Psoas muscle (tissue), 8 donors: ENCODE measurements around the gene CTR9. TPM values are rescaled to one million over a fixed set of nuclear protein-coding genes. Genes with fewer than 3 reads are reported as not detected.
"Not testable (repeated sequence)": the region's sequence is repeated elsewhere in the genome, so short reads cannot be mapped to it uniquely, and the experiment has no call there.

Experiments
- ATAC-seq, 4 donors: fragments of 200-7000 bp; cut with Tn5 transposase; one replicate each; pipeline ENCODE4 v1.9.1; 2020; ENCODE audit warnings: moderate library complexity in 3 of 4, mild to moderate bottlenecking in 2 of 4
- DNase-seq, 2 donors: peaks; one replicate each; pipeline ENCODE4 v3.0.0-alpha.2; 2020
- H3K27ac ChIP-seq: fragments of 200-600 bp; one replicate; pipeline ENCODE4 v1.8.0; 2022
- H3K27me3 ChIP-seq, 3 donors: fragments of 200-600 bp in 1 of 3; one replicate each; pipeline versions ENCODE4 v1.6.1 to v1.8.0; 2013 to 2022; ENCODE audit warnings: low read length in 2 of 3, mild to moderate bottlenecking in 2 of 3, moderate library complexity in 1 of 3; ENCODE audit not compliant: insufficient read depth in 3 of 3
- H3K36me3 ChIP-seq, 2 donors: fragments of 200-600 bp in 1 of 2; one replicate each; pipeline versions ENCODE4 v1.6.1 to v1.8.0; 2013 to 2022; ENCODE audit warnings: low read depth in 1 of 2, mild to moderate bottlenecking in 1 of 2, moderate library complexity in 1 of 2; ENCODE audit not compliant: insufficient read depth in 1 of 2
- H3K4me1 ChIP-seq: fragments of 200-600 bp; one replicate; pipeline ENCODE4 v1.8.0; 2022
- H3K4me3 ChIP-seq: fragments of 200-600 bp; one replicate; pipeline ENCODE4 v1.8.0; 2022; ENCODE audit warnings: mild to moderate bottlenecking
- H3K9me3 ChIP-seq: fragments of 200-600 bp; one replicate; pipeline ENCODE4 v1.8.0; 2022
- WGBS, 3 donors: extraction: QIAGEN DNeasy Blood & Tissue Kit; methylation state at CpG; one replicate each; pipeline versions ENCODE4 v1.1.6 to v1.1.7; 2013; 5-methylcytosine and 5-hydroxymethylcytosine counted together
- intact Hi-C, 2 donors: fragments of 100-400 bp; cut with DNase I; formaldehyde crosslinking; loops; one replicate each; pipeline versions ENCODE4 v1.11.0 to v1.14.2; 2022
- polyA plus RNA-seq, 3 donors: library from polyadenylated mRNA; stranded (reverse); fragments of 200-250 nt; gene quantifications; one replicate each; pipeline ENCODE4 v1.2.3, GENCODE V29; 2013
- total RNA-seq, 4 donors: library from RNA; stranded (reverse); fragmentation: NEBNext Ultra II Directional in 2 of 4; extraction: Animal tissue kit (Norgen Biotek cat#: 25700) in 2 of 4; gene quantifications; one replicate each; pipeline versions ENCODE4 v1.2.1 to v1.2.4, GENCODE V29; 2021 to 2023
- TF ChIP-seq, protein P1 (sequence below): fragments of 200-600 bp; IDR thresholded peaks from one replicate; pipeline ENCODE4 v1.8.0; 2022; ENCODE audit warnings: antibody characterized with exemption
- donor health status: healthy with polysubstance abuse.
- donor health status: DM: no; HTN: no; CAD: no; lungs with moderate emphysema.
- donor health status: Bipolar disorder and iron deficiency.
- donor health status: healthy.
- donor health status: DM: yes; HTN: yes; CAD: no.
- donor health status: DM: no; HTN: no; CAD: no.
- donor health status: DM: no; HTN: no; CAD: no.
- donor health status: DM: yes; HTN: yes; CAD: no.

CTR9 gene
- total and polyA plus RNA-seq, 7 donors, result 16.4 to 41.6 (median 22.4) TPM

DNA sequence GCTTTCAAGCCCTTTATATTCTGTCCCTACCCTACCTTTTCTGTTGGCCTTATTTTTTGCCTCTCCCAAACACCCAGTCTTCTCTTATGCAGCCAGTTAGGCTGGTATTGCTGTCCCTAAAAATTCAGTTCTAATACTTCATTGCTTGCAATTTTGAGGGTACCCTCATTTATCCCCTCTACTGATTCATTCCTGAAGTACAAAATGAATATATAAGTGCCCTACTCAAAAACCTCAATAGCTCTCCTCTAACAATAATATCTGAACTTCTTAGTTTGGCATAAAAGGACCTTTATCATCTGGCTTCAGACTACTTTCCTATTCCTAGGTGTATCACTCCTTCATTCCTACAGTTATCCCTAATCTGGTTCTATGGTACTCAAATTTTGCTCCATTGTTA is 62.9 kb downstream of the CTR9 start:
- Histone ChIP-seq H3K36me3 (no peaks in the 10 kb centered on the region), H3K4me1 (peaks cover 7% of the 10 kb centered on the region), H3K27ac (no peak overlapping the region), H3K9me3 (no peaks in the 10 kb centered on the region), H3K4me3 (no peak overlapping the region), H3K27me3 (no peaks in the 10 kb centered on the region)
- DNase-seq, result no peak
- intact Hi-C loops, result no loop called here
- ATAC-seq, result no peak
- TF ChIP-seq, protein P1, sequence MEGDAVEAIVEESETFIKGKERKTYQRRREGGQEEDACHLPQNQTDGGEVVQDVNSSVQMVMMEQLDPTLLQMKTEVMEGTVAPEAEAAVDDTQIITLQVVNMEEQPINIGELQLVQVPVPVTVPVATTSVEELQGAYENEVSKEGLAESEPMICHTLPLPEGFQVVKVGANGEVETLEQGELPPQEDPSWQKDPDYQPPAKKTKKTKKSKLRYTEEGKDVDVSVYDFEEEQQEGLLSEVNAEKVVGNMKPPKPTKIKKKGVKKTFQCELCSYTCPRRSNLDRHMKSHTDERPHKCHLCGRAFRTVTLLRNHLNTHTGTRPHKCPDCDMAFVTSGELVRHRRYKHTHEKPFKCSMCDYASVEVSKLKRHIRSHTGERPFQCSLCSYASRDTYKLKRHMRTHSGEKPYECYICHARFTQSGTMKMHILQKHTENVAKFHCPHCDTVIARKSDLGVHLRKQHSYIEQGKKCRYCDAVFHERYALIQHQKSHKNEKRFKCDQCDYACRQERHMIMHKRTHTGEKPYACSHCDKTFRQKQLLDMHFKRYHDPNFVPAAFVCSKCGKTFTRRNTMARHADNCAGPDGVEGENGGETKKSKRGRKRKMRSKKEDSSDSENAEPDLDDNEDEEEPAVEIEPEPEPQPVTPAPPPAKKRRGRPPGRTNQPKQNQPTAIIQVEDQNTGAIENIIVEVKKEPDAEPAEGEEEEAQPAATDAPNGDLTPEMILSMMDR, result no peak

DNA sequence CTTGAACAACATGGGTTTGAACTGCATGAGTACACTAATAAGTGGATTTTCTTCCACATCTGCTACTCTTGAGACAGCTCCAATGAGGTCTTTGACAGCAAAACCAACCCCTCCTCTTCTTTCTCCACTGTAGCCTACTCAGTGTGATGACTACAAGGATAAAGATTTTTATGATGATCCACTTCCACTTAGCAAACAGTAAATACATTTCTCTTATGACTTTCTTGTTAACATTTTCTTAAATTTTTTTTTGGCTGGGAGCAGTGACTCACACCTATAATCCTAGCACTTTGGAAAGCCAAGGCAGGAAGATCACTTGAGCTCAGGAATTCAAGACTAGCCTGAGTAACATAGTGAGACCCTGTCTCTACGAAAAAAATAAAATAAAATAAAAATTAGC is 67.5 kb downstream of the CTR9 start:
- Histone ChIP-seq H3K27me3 (no peaks in the 10 kb centered on the region), H3K4me1 (no peaks in the 10 kb centered on the region), H3K9me3 (no peaks in the 10 kb centered on the region), H3K36me3 (peaks cover 0 to 9% of the 10 kb centered on the region in 2 donors), H3K27ac (no peak overlapping the region), H3K4me3 (no peak overlapping the region)
- 84 to 90% (median 89%) methylated on average over 1 of the region's 1 CpG for WGBS, 3 donors
- no peak for DNase-seq
- no peak for ATAC-seq
- TF ChIP-seq, protein P1, result no peak
- intact Hi-C loops, result loop anchor here in 1 of 2 donors (5.0 kb wide), 1 partner anchor 34 kb away; no protein-coding TSS in a partner anchor

DNA sequence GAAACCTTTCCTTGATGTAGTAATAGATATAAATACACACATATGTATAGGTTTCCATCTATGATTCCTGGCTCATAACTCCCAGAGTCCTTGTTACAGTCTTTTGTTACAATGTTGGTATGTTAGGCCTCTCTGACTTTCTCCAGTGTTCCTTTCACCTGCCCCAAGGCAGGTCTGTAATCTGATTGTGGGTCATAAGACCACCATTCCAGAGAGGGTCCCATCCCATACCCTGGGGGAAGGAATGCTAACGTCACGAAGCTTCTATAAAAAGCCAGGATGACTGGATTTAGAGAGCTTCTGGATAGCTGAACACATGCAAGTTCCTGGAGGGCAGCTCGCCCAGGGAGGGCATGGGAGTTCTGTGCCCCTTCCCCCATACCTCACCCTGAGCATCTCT is 71.4 kb downstream of the CTR9 start:
- H3K27ac ChIP-seq, H3K4me3 ChIP-seq, H3K4me1 ChIP-seq, DNase-seq, intact Hi-C loops, ATAC-seq, H3K9me3 ChIP-seq, H3K27me3 ChIP-seq: not testable (repeated sequence)
- peaks cover 0 to 18% of the 10 kb centered on the region in 2 donors for H3K36me3 ChIP-seq
- 76 to 82% (median 80%) methylated on average over 3 of the region's 3 CpGs for WGBS, 3 donors

DNA sequence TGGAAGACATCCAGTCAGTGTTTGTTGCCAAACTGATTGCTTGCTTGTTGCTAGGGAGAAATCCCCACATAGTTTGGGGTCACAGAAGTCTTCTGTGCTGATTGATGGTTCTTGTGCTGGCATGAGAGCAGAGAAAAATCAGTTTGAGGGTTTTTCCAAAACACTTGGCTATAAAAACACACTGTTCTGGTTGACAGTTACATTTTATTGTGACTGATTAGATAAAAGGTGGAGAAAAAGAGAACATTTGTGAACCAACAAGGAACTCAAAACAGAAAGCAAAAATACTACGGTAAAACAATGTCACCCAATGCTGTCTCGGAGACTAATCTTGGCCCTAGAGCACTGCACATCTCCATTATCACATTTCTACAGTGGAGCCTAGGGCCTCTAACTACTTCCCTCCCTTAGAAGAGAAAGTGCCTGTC is 72.1 kb downstream of the CTR9 start:
- no peaks in the 10 kb centered on the region for H3K4me1 ChIP-seq
- TF ChIP-seq, protein P1, result no peak
- peaks cover 0 to 18% of the 10 kb centered on the region in 2 donors for H3K36me3 ChIP-seq
- H3K27me3 ChIP-seq, result no peaks in the 10 kb centered on the region
- DNase-seq (no peak), ATAC-seq (no peak)
- no peak overlapping the region for H3K4me3 ChIP-seq
- H3K9me3 ChIP-seq, result no peaks in the 10 kb centered on the region
- WGBS, 3 donors, result 43 to 69% (median 64%) methylated on average over 2 of the region's 2 CpGs
- no peak overlapping the region for H3K27ac ChIP-seq
- intact Hi-C loops, result no loop called here

DNA sequence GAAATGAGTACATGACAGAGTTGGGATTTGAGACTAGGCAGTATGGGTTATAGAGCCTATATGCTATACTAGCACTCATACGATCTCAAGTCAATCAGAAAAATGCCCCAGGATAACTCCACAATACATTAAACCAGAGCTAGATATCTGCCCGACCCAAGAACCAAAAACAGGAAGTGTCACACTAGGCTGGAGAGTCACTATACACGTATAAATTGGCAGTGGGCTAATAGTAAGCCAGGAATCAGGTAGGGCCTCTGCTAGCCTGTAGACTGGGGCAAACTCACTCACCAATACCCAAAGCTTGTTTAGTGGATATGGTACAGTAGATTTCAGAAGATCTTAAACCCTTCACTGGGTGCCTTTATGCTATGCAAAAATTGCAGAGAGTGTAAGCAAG is 73.8 kb downstream of the CTR9 start:
- WGBS, 3 donors, result 66 to 82% (median 72%) methylated on average over 3 of the region's 3 CpGs
- Histone ChIP-seq H3K36me3 (peaks cover 0 to 18% of the 10 kb centered on the region in 2 donors), H3K27me3 (no peaks in the 10 kb centered on the region), H3K9me3 (no peaks in the 10 kb centered on the region), H3K4me1 (no peaks in the 10 kb centered on the region), H3K27ac (no peak overlapping the region), H3K4me3 (no peak overlapping the region)
- intact Hi-C loops, result no loop called here
- DNase-seq, result no peak
- TF ChIP-seq, protein P1, result no peak
- no peak for ATAC-seq
